Measurements from ENCODE around the gene GOLGA2.

Gene GOLGA2

DNA sequence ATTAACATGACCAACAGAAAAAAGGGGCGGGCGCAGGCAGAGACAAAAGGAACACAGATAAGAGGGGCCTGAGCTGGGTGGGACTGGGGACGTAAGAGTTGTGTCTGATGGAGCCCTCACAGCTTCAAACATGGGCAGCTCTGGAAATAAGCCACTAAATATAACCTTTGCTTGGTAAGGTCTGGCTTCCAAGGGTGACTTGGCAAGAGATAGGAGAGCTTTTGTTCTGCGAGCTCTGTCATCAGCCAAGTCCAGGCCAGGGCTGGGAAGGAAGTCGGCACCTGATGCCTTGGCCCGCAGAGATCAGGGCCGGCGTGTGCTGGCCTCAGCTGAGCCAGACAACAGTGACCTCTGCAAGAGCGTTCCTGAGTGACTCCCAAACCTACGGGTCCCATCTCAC is 34.7 kb upstream of the GOLGA2 start:
- Histone ChIP-seq H3K27ac (ENCODE audit: low read depth, low read length) (no peak overlapping the region), H3K4me1 (ENCODE audit: control insufficient read depth, insufficient read depth, low read length) (no peaks in the 10 kb centered on the region), H3K36me3 (ENCODE audit: control insufficient read depth, insufficient read depth, low read length) (peaks cover 52% of the 10 kb centered on the region), H3K4me3 (ENCODE audit: low read depth, low read length) (no peak overlapping the region), H3K9ac (ENCODE audit: low read length) (no peak overlapping the region), H3K27me3 (ENCODE audit: control insufficient read depth, insufficient read depth, low read length) (no peaks in the 10 kb centered on the region), H3K9me3 (ENCODE audit: control insufficient read depth, insufficient read depth, low read depth, low read length) (no peaks in the 10 kb centered on the region)

- Histone ChIP-seq H3K4me3 (ENCODE audit: low read depth, low read length) (no peak overlapping the region), H3K36me3 (ENCODE audit: control insufficient read depth, insufficient read depth, low read length) (peaks cover 44% of the 10 kb centered on the region), H3K4me1 (ENCODE audit: control insufficient read depth, insufficient read depth, low read length) (no peaks in the 10 kb centered on the region), H3K9me3 (ENCODE audit: control insufficient read depth, insufficient read depth, low read depth, low read length) (no peaks in the 10 kb centered on the region), H3K9ac (ENCODE audit: low read length) (no peak overlapping the region), H3K27ac (ENCODE audit: low read depth, low read length) (no peak overlapping the region), H3K27me3 (ENCODE audit: control insufficient read depth, insufficient read depth, low read length) (no peaks in the 10 kb centered on the region)
Observed at GRCh38 chr9:128309551-128309950, 33.7 kb upstream of the GOLGA2 start.

GRCh38 chr9:128304971-128305288 is 29.1 kb upstream of the GOLGA2 start:
- H3K4me1 ChIP-seq (ENCODE audit: control insufficient read depth, insufficient read depth, low read length), result no peaks in the 10 kb centered on the region
- H3K27ac ChIP-seq (ENCODE audit: low read depth, low read length), result no peak overlapping the region
- no peak overlapping the region for H3K4me3 ChIP-seq (ENCODE audit: low read depth, low read length)
- H3K9me3 ChIP-seq (ENCODE audit: control insufficient read depth, insufficient read depth, low read depth, low read length), result no peaks in the 10 kb centered on the region
- H3K27me3 ChIP-seq (ENCODE audit: control insufficient read depth, insufficient read depth, low read length), result no peaks in the 10 kb centered on the region
- H3K9ac ChIP-seq (ENCODE audit: low read length), result no peak overlapping the region
- peaks cover 14% of the 10 kb centered on the region for H3K36me3 ChIP-seq (ENCODE audit: control insufficient read depth, insufficient read depth, low read length)

- no peak overlapping the region for H3K9ac ChIP-seq (ENCODE audit: low read length)
- no peak overlapping the region for H3K4me3 ChIP-seq (ENCODE audit: low read depth, low read length)
- no peaks in the 10 kb centered on the region for H3K9me3 ChIP-seq (ENCODE audit: control insufficient read depth, insufficient read depth, low read depth, low read length)
- no peaks in the 10 kb centered on the region for H3K4me1 ChIP-seq (ENCODE audit: control insufficient read depth, insufficient read depth, low read length)
- peaks cover 8% of the 10 kb centered on the region for H3K36me3 ChIP-seq (ENCODE audit: control insufficient read depth, insufficient read depth, low read length)
- no peaks in the 10 kb centered on the region for H3K27me3 ChIP-seq (ENCODE audit: control insufficient read depth, insufficient read depth, low read length)
- H3K27ac ChIP-seq (ENCODE audit: low read depth, low read length), result no peak overlapping the region
Observed at GRCh38 chr9:128304136-128304970, 28.5 kb upstream of the GOLGA2 start.

DNA sequence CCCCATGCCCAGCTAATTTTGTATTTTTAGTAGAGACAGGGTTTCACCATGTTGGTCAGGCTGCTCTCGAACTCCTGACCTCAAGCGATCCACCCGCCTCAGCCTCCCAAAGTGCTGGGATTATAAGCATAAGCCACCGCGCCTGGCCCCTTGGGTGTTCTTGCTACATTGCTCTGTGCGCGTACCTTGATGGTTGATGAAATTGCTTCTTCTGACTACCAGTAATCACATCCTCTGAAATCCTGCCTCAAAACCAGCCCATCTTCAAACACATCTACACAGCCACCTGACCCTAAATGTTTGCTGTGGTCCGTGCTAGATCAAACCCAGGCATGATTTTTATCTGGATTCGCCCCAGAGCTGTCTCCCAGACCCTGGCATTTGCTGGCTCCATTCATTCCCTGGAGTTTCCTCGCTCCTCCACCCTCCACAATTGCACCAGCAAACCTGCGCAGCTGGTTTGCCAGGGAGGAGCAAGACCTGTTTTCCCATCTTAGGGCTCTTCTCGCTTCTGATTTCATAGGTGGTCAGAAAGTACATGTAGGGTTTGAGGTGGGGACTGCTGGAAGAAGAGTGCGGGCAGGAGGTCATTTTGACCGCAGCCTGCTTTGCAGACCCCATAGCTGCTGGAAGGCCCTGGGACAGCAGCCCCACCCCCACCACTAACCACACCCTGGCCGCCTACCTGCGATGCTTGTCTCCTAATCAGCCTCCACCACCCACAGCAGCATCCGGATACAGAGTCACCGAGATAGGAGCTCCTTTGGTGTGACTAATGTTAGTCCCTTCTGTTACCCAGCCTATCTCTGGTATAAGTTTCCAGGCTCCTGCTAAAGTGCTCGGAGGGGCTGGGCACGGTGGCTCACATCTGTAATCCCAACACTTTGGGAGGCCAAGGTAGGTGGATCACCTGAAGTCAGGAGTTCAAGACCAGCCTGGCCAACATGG is 23.0 kb upstream of the GOLGA2 start:
- Histone ChIP-seq H3K36me3 (ENCODE audit: control insufficient read depth, insufficient read depth, low read length) (no peaks in the 10 kb centered on the region), H3K4me3 (ENCODE audit: low read depth, low read length) (no peak overlapping the region), H3K27ac (ENCODE audit: low read depth, low read length) (no peak overlapping the region), H3K4me1 (ENCODE audit: control insufficient read depth, insufficient read depth, low read length) (peaks cover 2% of the 10 kb centered on the region; the same call in 1 of the 2 replicates), H3K9me3 (ENCODE audit: control insufficient read depth, insufficient read depth, low read depth, low read length) (no peaks in the 10 kb centered on the region), H3K9ac (ENCODE audit: low read length) (no peak overlapping the region), H3K27me3 (ENCODE audit: control insufficient read depth, insufficient read depth, low read length) (no peaks in the 10 kb centered on the region)

DNA sequence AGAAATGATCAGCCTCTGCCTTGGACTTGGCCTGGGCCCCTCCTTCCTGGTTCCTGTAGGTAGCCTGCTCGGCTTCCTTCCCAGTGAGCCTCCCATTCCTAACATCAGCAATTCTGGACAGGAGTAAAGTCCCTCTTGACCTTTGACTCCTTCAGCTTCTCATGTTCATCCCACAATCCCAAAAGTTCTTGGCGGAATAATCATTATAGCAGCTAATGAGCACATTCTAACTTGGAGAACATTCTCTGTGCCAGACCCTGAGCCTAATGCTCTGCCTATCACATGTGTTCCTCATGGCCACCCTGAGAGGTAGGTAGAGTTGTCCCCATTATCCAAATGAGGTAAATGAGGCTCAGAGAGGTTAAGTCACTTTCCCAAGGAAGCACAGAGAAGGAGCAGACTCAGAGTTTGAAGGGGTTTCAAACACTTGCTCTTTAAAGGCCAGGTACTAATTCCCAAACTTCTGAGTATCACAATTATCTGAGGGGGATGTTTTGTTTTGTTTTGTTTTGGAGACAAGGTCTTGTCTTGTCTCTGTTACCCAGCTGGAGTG is 21.5 kb upstream of the GOLGA2 start:
- Histone ChIP-seq H3K4me1 (ENCODE audit: control insufficient read depth, insufficient read depth, low read length) (peaks cover 2% of the 10 kb centered on the region; the same call in 1 of the 2 replicates), H3K4me3 (ENCODE audit: low read depth, low read length) (no peak overlapping the region), H3K9me3 (ENCODE audit: control insufficient read depth, insufficient read depth, low read depth, low read length) (no peaks in the 10 kb centered on the region), H3K27me3 (ENCODE audit: control insufficient read depth, insufficient read depth, low read length) (no peaks in the 10 kb centered on the region), H3K27ac (ENCODE audit: low read depth, low read length) (no peak overlapping the region), H3K36me3 (ENCODE audit: control insufficient read depth, insufficient read depth, low read length) (no peaks in the 10 kb centered on the region), H3K9ac (ENCODE audit: low read length) (no peak overlapping the region)

GRCh38 chr9:128296340-128297220 is 20.8 kb upstream of the GOLGA2 start:
- Histone ChIP-seq H3K9me3 (ENCODE audit: control insufficient read depth, insufficient read depth, low read depth, low read length) (no peaks in the 10 kb centered on the region), H3K27me3 (ENCODE audit: control insufficient read depth, insufficient read depth, low read length) (no peaks in the 10 kb centered on the region), H3K27ac (ENCODE audit: low read depth, low read length) (no peak overlapping the region), H3K36me3 (ENCODE audit: control insufficient read depth, insufficient read depth, low read length) (no peaks in the 10 kb centered on the region), H3K9ac (ENCODE audit: low read length) (no peak overlapping the region), H3K4me1 (ENCODE audit: control insufficient read depth, insufficient read depth, low read length) (peaks cover 2% of the 10 kb centered on the region; the same call in 1 of the 2 replicates), H3K4me3 (ENCODE audit: low read depth, low read length) (no peak overlapping the region)

DNA sequence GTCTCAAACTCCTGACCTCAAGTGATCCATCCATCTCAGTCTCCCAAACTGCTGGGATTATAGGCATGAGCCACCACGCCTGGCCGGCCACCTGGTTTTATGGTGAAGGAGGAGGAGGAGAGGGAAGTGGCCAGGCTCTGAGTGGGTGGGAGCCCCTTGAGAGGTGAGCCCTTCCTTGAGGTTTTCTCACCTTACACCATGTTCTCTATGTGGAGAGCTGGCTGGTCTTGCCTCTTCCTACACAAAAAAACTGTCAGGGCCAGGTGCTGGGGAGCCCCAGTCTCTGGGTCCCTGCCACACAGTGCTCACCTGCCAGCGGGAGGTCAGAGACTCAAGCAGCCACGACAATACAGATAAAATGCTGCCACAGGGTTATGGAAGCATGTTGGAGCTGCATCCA is 18.3 kb upstream of the GOLGA2 start:
- H3K4me3 ChIP-seq (ENCODE audit: low read depth, low read length), result no peak overlapping the region
- H3K36me3 ChIP-seq (ENCODE audit: control insufficient read depth, insufficient read depth, low read length), result no peaks in the 10 kb centered on the region
- no peak overlapping the region for H3K27ac ChIP-seq (ENCODE audit: low read depth, low read length)
- no peaks in the 10 kb centered on the region for H3K27me3 ChIP-seq (ENCODE audit: control insufficient read depth, insufficient read depth, low read length)
- no peak overlapping the region for H3K9ac ChIP-seq (ENCODE audit: low read length)
- H3K9me3 ChIP-seq (ENCODE audit: control insufficient read depth, insufficient read depth, low read depth, low read length), result no peaks in the 10 kb centered on the region
- H3K4me1 ChIP-seq (ENCODE audit: control insufficient read depth, insufficient read depth, low read length), result peaks cover 2% of the 10 kb centered on the region; the same call in 1 of the 2 replicates

DNA sequence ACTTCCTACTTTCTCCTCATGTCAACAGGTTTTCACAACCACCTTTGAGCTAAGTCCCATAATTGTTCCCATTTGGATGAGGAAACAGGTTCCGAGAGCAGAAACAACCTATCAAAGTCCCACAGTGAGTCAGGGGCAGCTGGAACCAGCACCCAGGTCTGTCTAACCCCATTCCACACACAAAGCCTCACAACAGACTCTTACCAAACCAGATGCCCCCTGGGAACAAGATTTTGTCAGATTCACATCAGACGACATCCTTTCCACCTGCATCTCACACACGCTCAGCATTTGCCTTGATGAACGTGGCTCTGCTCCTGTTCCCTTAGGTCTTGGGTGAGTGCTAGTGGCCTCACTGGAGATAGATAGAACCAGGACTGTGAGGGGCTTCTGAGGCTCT is 17.3 kb upstream of the GOLGA2 start:
- Histone ChIP-seq H3K36me3 (ENCODE audit: control insufficient read depth, insufficient read depth, low read length) (peaks cover 10% of the 10 kb centered on the region), H3K9ac (ENCODE audit: low read length) (no peak overlapping the region), H3K27ac (ENCODE audit: low read depth, low read length) (no peak overlapping the region), H3K27me3 (ENCODE audit: control insufficient read depth, insufficient read depth, low read length) (no peaks in the 10 kb centered on the region), H3K4me1 (ENCODE audit: control insufficient read depth, insufficient read depth, low read length) (peaks cover 2% of the 10 kb centered on the region; the same call in 1 of the 2 replicates), H3K9me3 (ENCODE audit: control insufficient read depth, insufficient read depth, low read depth, low read length) (no peaks in the 10 kb centered on the region), H3K4me3 (ENCODE audit: low read depth, low read length) (no peak overlapping the region)

DNA sequence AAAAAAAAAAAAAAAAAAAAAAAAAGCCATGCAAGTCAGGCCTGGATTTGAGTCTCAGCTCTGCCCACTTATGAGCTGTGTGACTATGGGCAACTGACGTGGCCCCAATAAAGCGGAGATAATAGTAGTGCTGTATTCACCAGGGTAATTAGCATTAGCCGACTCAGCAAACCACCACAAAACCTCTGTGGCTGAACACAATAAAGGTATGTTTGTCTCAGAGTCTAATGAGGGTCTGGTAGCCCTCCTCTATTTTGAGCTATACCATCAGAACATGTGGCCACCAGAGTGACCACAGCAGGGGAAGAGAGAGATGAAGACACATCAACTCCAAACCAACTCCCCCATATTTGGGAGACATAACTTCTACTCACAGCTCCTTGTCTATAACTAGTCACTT is 16.2 kb upstream of the GOLGA2 start:
- H3K27me3 ChIP-seq (ENCODE audit: control insufficient read depth, insufficient read depth, low read length), result no peaks in the 10 kb centered on the region
- no peaks in the 10 kb centered on the region for H3K9me3 ChIP-seq (ENCODE audit: control insufficient read depth, insufficient read depth, low read depth, low read length)
- peaks cover 2% of the 10 kb centered on the region; the same call in 1 of the 2 replicates for H3K4me1 ChIP-seq (ENCODE audit: control insufficient read depth, insufficient read depth, low read length)
- H3K27ac ChIP-seq (ENCODE audit: low read depth, low read length), result no peak overlapping the region
- peaks cover 15% of the 10 kb centered on the region for H3K36me3 ChIP-seq (ENCODE audit: control insufficient read depth, insufficient read depth, low read length)
- H3K9ac ChIP-seq (ENCODE audit: low read length), result no peak overlapping the region
- no peak overlapping the region for H3K4me3 ChIP-seq (ENCODE audit: low read depth, low read length)

Measured in HUES6 (cell line).